ENCODE measurements around the gene EFCAB6. TPM values are rescaled to one million over a fixed set of nuclear protein-coding genes. Genes with fewer than 3 reads are reported as not detected.

The EFCAB6 gene
- total RNA-seq, 4 donors from 2014 or later = 0.68 to 3.7 (median 0.80) TPM; not detected in 1

DNA sequence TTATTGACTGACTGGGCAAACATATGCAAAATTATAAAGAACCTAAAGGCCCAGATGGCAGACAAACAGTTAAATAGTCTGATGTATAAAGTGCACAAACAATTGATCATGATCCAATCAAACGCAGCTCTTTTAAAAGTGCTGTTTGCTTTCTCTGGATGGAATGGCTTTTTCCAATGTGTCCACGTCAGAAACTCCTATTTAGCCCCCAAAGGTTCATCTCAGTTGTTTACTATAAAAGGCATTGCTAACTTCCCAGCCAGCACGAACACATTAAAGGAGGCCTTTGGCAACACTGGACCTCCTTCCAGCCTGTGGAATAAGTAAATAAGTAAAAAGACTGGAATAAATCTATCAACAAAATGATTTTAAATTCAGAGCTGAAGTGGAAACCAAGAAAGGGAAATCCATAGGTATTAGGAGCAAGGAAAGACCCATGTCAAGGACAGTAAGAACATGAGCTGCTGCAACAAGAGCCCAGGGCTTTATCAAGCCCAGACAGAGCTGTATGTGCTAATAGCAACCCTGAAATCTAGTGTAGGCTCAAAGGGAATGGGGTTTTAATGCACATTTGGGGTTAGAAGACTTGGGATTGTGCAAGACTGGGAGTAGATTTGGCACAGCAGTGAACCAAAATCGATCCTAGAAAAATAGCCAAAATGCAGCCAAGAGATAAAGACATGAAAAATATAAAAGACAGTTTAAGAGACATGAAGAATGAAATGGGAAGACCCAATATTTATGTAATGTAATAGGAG is 105.4 kb downstream of the EFCAB6 start:
- no peak for DNase-seq
- intact Hi-C loops (cut with DNase I; ENCODE audit: low total_unique reads) (no loop called here), in situ Hi-C loops (cut with MboI; ENCODE audit: low pct_ligation_motif_present in 1 of 4, low pct_unique_long_range_greater_than_20kb in 1 of 4, low sequenced_read_pairs in 3 of 4) (no loop called here)
- no peak overlapping the region for H3K4me3 ChIP-seq
- 58 to 65% methylated on average over 4 of the region's 4 CpGs for WGBS, 2 donors (ENCODE audit: low coverage in 1 of 2)
- TF ChIP-seq EP300 (IDR thresholded peaks at IDR 0.05; ENCODE audit: low read depth) = no peak
- TF ChIP-seq POLR2AphosphoS5 (IDR thresholded peaks at IDR 0.05) = no peak
- TF ChIP-seq, protein P1, sequence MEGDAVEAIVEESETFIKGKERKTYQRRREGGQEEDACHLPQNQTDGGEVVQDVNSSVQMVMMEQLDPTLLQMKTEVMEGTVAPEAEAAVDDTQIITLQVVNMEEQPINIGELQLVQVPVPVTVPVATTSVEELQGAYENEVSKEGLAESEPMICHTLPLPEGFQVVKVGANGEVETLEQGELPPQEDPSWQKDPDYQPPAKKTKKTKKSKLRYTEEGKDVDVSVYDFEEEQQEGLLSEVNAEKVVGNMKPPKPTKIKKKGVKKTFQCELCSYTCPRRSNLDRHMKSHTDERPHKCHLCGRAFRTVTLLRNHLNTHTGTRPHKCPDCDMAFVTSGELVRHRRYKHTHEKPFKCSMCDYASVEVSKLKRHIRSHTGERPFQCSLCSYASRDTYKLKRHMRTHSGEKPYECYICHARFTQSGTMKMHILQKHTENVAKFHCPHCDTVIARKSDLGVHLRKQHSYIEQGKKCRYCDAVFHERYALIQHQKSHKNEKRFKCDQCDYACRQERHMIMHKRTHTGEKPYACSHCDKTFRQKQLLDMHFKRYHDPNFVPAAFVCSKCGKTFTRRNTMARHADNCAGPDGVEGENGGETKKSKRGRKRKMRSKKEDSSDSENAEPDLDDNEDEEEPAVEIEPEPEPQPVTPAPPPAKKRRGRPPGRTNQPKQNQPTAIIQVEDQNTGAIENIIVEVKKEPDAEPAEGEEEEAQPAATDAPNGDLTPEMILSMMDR (IDR thresholded peaks at IDR 0.05) = no peak
- TF ChIP-seq POLR2A (IDR thresholded peaks at IDR 0.05) = no peak
- no peaks in the 10 kb centered on the region for H3K4me1 ChIP-seq
- H3K27ac ChIP-seq = no peak overlapping the region
- no peaks in the 10 kb centered on the region for H3K36me3 ChIP-seq
- H3K27me3 ChIP-seq = no peaks in the 10 kb centered on the region
- peaks cover 8 to 10% of the 10 kb centered on the region in 2 donors for H3K9me3 ChIP-seq

DNA sequence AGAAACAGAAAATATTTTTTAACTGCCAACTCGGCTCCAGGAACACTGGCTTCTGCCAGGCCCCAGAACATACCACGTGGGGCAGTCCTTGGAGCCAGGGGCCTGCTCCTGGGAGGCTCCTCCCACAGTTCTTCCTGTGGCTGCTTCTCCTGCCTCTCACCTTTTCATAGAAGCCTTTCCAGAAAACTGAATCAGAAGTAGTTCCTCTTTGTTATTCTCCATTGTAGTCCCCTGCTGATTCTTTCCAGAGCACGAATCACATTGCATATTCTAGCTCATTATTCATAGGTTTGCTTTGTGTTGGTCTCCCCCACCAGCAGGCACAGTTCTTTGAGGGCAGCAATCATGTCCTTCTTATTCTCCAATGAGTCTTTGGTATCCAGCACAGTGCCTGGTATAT is 106.0 kb downstream of the EFCAB6 start:
- H3K9me3 ChIP-seq = peaks cover 8 to 10% of the 10 kb centered on the region in 2 donors
- no peak overlapping the region for H3K4me3 ChIP-seq
- intact Hi-C loops (cut with DNase I; ENCODE audit: low total_unique reads) = no loop called here
- 67 to 82% methylated on average over 3 of the region's 3 CpGs for WGBS, 2 donors (ENCODE audit: low coverage in 1 of 2)
- in situ Hi-C loops (cut with MboI; ENCODE audit: low pct_ligation_motif_present in 1 of 4, low pct_unique_long_range_greater_than_20kb in 1 of 4, low sequenced_read_pairs in 3 of 4) = no loop called here
- H3K27ac ChIP-seq = no peak overlapping the region
- no peaks in the 10 kb centered on the region for H3K27me3 ChIP-seq
- H3K4me1 ChIP-seq = no peaks in the 10 kb centered on the region
- DNase-seq = no peak
- no peaks in the 10 kb centered on the region for H3K36me3 ChIP-seq
- TF ChIP-seq EP300 (IDR thresholded peaks at IDR 0.05; ENCODE audit: low read depth) (no peak), POLR2AphosphoS5 (IDR thresholded peaks at IDR 0.05) (no peak), POLR2A (IDR thresholded peaks at IDR 0.05) (no peak)
- TF ChIP-seq, protein P1 (IDR thresholded peaks at IDR 0.05) = no peak

DNA sequence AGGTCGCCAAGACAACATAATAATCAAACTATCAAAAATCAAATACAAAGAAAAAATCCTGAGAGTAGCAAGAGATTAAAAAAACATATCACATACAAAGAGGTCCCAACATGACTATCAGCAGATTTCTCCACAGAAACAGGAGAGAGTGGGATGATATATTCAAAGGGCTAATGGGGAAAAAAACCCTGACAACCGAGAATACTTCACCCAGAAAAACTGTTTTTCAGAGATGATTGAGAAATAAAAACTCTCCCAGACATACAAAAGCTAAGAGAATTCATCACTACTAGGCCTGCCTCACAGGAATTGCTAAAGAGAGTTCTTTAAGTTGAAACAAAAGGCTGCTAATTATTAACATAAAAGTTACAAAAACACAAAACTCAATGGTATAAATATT is 108.1 kb downstream of the EFCAB6 start:
- 86 to 87% methylated on average over 2 of the region's 2 CpGs for WGBS, 2 donors (ENCODE audit: low coverage in 1 of 2)
- TF ChIP-seq EP300 (IDR thresholded peaks at IDR 0.05; ENCODE audit: low read depth) = no peak
- TF ChIP-seq, protein P1 (IDR thresholded peaks at IDR 0.05) = no peak
- no peak for TF ChIP-seq POLR2AphosphoS5 (IDR thresholded peaks at IDR 0.05)
- TF ChIP-seq POLR2A (IDR thresholded peaks at IDR 0.05) = no peak

DNA sequence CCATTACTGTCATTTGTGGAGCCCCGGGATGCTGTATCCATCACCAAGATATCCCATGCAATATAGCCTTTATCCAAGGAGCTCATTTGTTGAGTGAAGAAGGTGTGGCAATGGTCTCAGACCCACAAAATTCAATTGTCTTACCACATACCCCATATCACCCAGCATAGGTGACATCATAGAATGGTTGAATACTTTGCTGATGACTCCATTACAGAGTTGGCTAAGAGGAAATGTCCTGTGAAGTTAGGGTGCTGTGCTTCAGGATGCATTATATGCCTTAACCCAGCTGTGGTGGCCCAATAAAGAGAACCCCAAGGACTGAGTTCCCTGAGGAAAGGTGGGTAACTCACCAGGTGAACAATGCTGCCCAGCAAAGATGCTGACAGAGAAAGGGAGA is 113.7 kb downstream of the EFCAB6 start:
- H3K4me3 ChIP-seq = no peak overlapping the region
- H3K27me3 ChIP-seq = no peaks in the 10 kb centered on the region
- TF ChIP-seq, protein P1 (IDR thresholded peaks at IDR 0.05) = no peak
- TF ChIP-seq POLR2A (IDR thresholded peaks at IDR 0.05) = no peak
- TF ChIP-seq EP300 (IDR thresholded peaks at IDR 0.05; ENCODE audit: low read depth) = no peak
- TF ChIP-seq POLR2AphosphoS5 (IDR thresholded peaks at IDR 0.05) = no peak
- H3K27ac ChIP-seq = no peak overlapping the region
- H3K36me3 ChIP-seq = no peaks in the 10 kb centered on the region
- in situ Hi-C loops (cut with MboI; ENCODE audit: low pct_ligation_motif_present in 1 of 4, low pct_unique_long_range_greater_than_20kb in 1 of 4, low sequenced_read_pairs in 3 of 4) = no loop called here
- H3K4me1 ChIP-seq = no peaks in the 10 kb centered on the region
- no peaks in the 10 kb centered on the region for H3K9me3 ChIP-seq
- 100% methylated on average over 1 of the region's 1 CpG; no CpG with 5 or more reads in 1 of the 2 donors for WGBS, 2 donors (ENCODE audit: low coverage in 1 of 2)
- no peak for DNase-seq
- intact Hi-C loops (cut with DNase I; ENCODE audit: low total_unique reads) = no loop called here

More for the DNA sequence above, 108.1 kb downstream of the EFCAB6 start:
- Histone ChIP-seq H3K27me3 (no peaks in the 10 kb centered on the region), H3K9me3 (peaks cover 8 to 10% of the 10 kb centered on the region in 2 donors), H3K4me1 (no peaks in the 10 kb centered on the region), H3K27ac (no peak overlapping the region), H3K36me3 (no peaks in the 10 kb centered on the region), H3K4me3 (no peak overlapping the region)
- no peak for DNase-seq
- in situ Hi-C loops (cut with MboI; ENCODE audit: low pct_ligation_motif_present in 1 of 4, low pct_unique_long_range_greater_than_20kb in 1 of 4, low sequenced_read_pairs in 3 of 4) = no loop called here
- intact Hi-C loops (cut with DNase I; ENCODE audit: low total_unique reads) = no loop called here

All from transverse colon (tissue), 4 donors.